ENCODE measurements around the gene WSCD1. TPM values are rescaled to one million over a fixed set of nuclear protein-coding genes. Genes with fewer than 3 reads are reported as not detected.

The WSCD1 gene
- total and polyA plus RNA-seq, 2 of the 4 experiments (the other 2 are of a cell fraction), result 0.07 TPM; not detected in 1

DNA sequence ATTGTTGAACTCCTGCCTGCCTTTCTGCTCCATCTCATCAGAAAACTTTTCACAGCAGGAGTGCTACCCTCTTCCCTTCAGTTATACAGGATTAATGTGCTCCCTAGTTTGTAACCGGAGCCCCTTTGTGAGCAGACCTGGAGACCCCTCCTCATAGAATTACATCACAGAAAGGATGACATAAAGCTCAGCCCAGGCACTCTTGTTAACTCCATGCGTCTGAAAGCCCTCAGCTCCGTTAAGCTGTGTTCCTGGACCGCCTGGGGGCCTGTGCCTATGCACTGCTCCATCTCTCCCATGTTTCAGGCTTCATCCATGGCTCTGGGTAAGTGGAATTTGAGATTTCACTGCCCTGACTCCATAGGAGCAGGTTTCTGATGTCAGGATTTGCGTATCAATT is 7.6 kb downstream of the WSCD1 start:
- H2AFZ ChIP-seq (replicated peaks; ENCODE audit: low read length, poor library complexity), result no peak overlapping the region
- H3K79me1 ChIP-seq (ENCODE audit: low read depth in 1 of 2, low read length in 2 of 2), result no peaks in the 10 kb centered on the region
- no peak overlapping the region for H3K4me3 ChIP-seq (ENCODE audit: insufficient read depth, low read depth, low read length)
- 0% methylated on average over 1 of the region's 5 CpGs; no CpG with 5 or more reads in 1 of the 2 experiments for WGBS, 2 experiments (ENCODE audit: extremely low coverage in 2 of 2, insufficient read length in 1 of 2)
- TF ChIP-seq, protein P1, sequence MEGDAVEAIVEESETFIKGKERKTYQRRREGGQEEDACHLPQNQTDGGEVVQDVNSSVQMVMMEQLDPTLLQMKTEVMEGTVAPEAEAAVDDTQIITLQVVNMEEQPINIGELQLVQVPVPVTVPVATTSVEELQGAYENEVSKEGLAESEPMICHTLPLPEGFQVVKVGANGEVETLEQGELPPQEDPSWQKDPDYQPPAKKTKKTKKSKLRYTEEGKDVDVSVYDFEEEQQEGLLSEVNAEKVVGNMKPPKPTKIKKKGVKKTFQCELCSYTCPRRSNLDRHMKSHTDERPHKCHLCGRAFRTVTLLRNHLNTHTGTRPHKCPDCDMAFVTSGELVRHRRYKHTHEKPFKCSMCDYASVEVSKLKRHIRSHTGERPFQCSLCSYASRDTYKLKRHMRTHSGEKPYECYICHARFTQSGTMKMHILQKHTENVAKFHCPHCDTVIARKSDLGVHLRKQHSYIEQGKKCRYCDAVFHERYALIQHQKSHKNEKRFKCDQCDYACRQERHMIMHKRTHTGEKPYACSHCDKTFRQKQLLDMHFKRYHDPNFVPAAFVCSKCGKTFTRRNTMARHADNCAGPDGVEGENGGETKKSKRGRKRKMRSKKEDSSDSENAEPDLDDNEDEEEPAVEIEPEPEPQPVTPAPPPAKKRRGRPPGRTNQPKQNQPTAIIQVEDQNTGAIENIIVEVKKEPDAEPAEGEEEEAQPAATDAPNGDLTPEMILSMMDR (conservative IDR thresholded peaks at IDR 0.05; ENCODE audit: low read depth, low read length), result no peak
- TF ChIP-seq MAZ (IDR thresholded peaks at IDR 0.05; ENCODE audit: borderline replicate concordance, low read depth, low read length), result no peak
- TF ChIP-seq BHLHE40 (IDR thresholded peaks at IDR 0.05; ENCODE audit: low read depth, low read length), result no peak
- no peak for TF ChIP-seq POLR2A (IDR thresholded peaks at IDR 0.05; ENCODE audit: low read depth, low read length)
- TF ChIP-seq, protein P2, sequence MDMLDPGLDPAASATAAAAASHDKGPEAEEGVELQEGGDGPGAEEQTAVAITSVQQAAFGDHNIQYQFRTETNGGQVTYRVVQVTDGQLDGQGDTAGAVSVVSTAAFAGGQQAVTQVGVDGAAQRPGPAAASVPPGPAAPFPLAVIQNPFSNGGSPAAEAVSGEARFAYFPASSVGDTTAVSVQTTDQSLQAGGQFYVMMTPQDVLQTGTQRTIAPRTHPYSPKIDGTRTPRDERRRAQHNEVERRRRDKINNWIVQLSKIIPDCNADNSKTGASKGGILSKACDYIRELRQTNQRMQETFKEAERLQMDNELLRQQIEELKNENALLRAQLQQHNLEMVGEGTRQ (IDR thresholded peaks at IDR 0.05; ENCODE audit: low read depth, low read length), result no peak
- no peak for TF ChIP-seq SMC3 (IDR thresholded peaks at IDR 0.05; ENCODE audit: low read depth, low read length)
- no peak for TF ChIP-seq NFE2L2 (IDR thresholded peaks at IDR 0.05; ENCODE audit: low read depth, low read length)
- TF ChIP-seq MXI1 (IDR thresholded peaks at IDR 0.05; ENCODE audit: borderline replicate concordance, low read depth, low read length), result no peak
- no peak for TF ChIP-seq RFX5 (IDR thresholded peaks at IDR 0.05; ENCODE audit: low read depth, low read length)
- TF ChIP-seq CHD1 (IDR thresholded peaks at IDR 0.05; ENCODE audit: low read depth, low read length), result no peak
- TF ChIP-seq, protein P3, sequence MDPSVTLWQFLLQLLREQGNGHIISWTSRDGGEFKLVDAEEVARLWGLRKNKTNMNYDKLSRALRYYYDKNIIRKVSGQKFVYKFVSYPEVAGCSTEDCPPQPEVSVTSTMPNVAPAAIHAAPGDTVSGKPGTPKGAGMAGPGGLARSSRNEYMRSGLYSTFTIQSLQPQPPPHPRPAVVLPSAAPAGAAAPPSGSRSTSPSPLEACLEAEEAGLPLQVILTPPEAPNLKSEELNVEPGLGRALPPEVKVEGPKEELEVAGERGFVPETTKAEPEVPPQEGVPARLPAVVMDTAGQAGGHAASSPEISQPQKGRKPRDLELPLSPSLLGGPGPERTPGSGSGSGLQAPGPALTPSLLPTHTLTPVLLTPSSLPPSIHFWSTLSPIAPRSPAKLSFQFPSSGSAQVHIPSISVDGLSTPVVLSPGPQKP (IDR thresholded peaks at IDR 0.05; ENCODE audit: borderline replicate concordance, low read depth, low read length), result no peak
- TF ChIP-seq FOS (IDR thresholded peaks at IDR 0.05; ENCODE audit: low read depth, low read length), result no peak
- no peak for TF ChIP-seq MAFK (IDR thresholded peaks at IDR 0.05; ENCODE audit: low read depth, low read length)
- no peak for TF ChIP-seq RCOR1 (IDR thresholded peaks at IDR 0.05; ENCODE audit: insufficient replicate concordance, low read length)
- ChIA-PET CTCF (no interaction called here), POLR2A (ENCODE audit: unreplicated experiment) (no interaction called here)
- no peaks in the 10 kb centered on the region for H3K36me3 ChIP-seq (ENCODE audit: control insufficient read depth, insufficient read depth, low read length)
- H4K5ac ChIP-seq (ENCODE audit: low read depth, low read length), result no peak overlapping the region
- no peak overlapping the region for H2BK120ac ChIP-seq (ENCODE audit: low read depth, low read length)
- H3K23ac ChIP-seq (ENCODE audit: low read depth, low read length), result no peak overlapping the region
- H3K56ac ChIP-seq (ENCODE audit: extremely low read depth, insufficient read depth, low read length), result no peak overlapping the region
- no peak overlapping the region for H3K18ac ChIP-seq (ENCODE audit: low read depth, low read length)
- no peak overlapping the region for H3K4me2 ChIP-seq (ENCODE audit: low read depth, low read length)
- BruUV-seq (replicated peaks), result no TSS peak
- no peak overlapping the region for H2BK15ac ChIP-seq (ENCODE audit: low read depth, low read length)
- in situ Hi-C loops (cut with MboI; ENCODE audit: low sequenced_read_pairs) (no loop called here), dilution Hi-C loops (cut with HindIII; ENCODE audit: low sequenced_read_pairs, unreplicated experiment) (no loop called here), intact Hi-C loops (cut with micrococcal nuclease) (loop anchor here (10.0 kb wide), 1 partner anchor 57 kb away; no protein-coding TSS in a partner anchor)
- DNase-seq (no peak), ATAC-seq (ENCODE audit: low read depth) (no peak)
- H3K9ac ChIP-seq (ENCODE audit: low read depth, low read length), result no peak overlapping the region
- no peak overlapping the region for H2AK5ac ChIP-seq (ENCODE audit: low read depth, low read length)
- H4K8ac ChIP-seq (ENCODE audit: low read depth in 2 of 2, low read length in 2 of 2), result no peak overlapping the region
- no peak overlapping the region for H2BK5ac ChIP-seq (ENCODE audit: low read depth, low read length, poor library complexity, severe bottlenecking)
- no peak overlapping the region for H4K91ac ChIP-seq (ENCODE audit: insufficient read depth, low read depth, low read length)
- no peak overlapping the region for H3K4ac ChIP-seq (ENCODE audit: low read depth, low read length)
- H3K9me1 ChIP-seq (ENCODE audit: insufficient read depth, low read length), result no peaks in the 10 kb centered on the region
- H4K20me1 ChIP-seq (ENCODE audit: insufficient read depth, low read length), result no peaks in the 10 kb centered on the region
- H3K27me3 ChIP-seq (ENCODE audit: control insufficient read depth, insufficient read depth, low read length), result no peaks in the 10 kb centered on the region; the same call in 1 of the 2 replicates
- H3K27ac ChIP-seq (ENCODE audit: insufficient read depth, low read length), result no peak overlapping the region
- H2AK9ac ChIP-seq (replicated peaks; ENCODE audit: low read depth, low read length, poor library complexity), result no peak overlapping the region
- no peak overlapping the region for H3K14ac ChIP-seq (replicated peaks; ENCODE audit: low read depth, low read length)
- no peak overlapping the region for H2BK20ac ChIP-seq (ENCODE audit: low read depth, low read length)
- no peaks in the 10 kb centered on the region for H3K4me1 ChIP-seq (ENCODE audit: control insufficient read depth, insufficient read depth, low read length)
- H3K9me3 ChIP-seq (ENCODE audit: control insufficient read depth, insufficient read depth, low read length), result no peaks in the 10 kb centered on the region; the same call in 1 of the 2 replicates

Data from IMR-90 (cell line).